HepG2 (cell line): ENCODE measurements around the gene HTRA2. TPM values are rescaled to one million over a fixed set of nuclear protein-coding genes. Genes with fewer than 3 reads are reported as not detected.
A peak's percentile ranks its signal among the peaks of the same experiment; 100 is the strongest.

Source experiments
- ATAC-seq: fragments of 200-7000 bp; cut with Tn5 transposase; 3 replicates; pipeline ENCODE4 v1.9.1; 2020; ENCODE audit warnings: mild to moderate bottlenecking, moderate library complexity
- BruUV-seq: library from RNA; stranded (reverse); fragments of 400-500 nt; replicated peaks from 2 replicates; lab custom pipeline; 2021; lab: Mats Ljungman, UMichigan
- CTCF ChIA-PET: fragments of 300-600 bp; formaldehyde crosslinking; extraction: SDS; loops from one replicate; lab custom pipeline; 2021; ENCODE audit warnings: low total read pairs, inconsistent platforms, low intra/inter-chr PET ratio; lab: Yijun Ruan, JAX
- POLR2A ChIA-PET: fragments of 350-600 bp; sonication (Branson Sonifier 250); formaldehyde crosslinking; loops from one replicate; lab custom pipeline; 2020; ENCODE audit warnings: antibody characterized with exemption, inconsistent platforms; lab: Yijun Ruan, JAX
- DNase-seq: peaks from one replicate; pipeline ENCODE4 v3.0.0-alpha.2; 2015; ENCODE audit warnings: low spot score
- FAIRE-seq: peaks from 3 replicates; lab custom pipeline; 2011; peaks lifted over from hg19 to GRCh38; lab: Jason Lieb, UNC
- H2AFZ ChIP-seq: one replicate; pipeline ENCODE4 v1.6.1; 2011; ENCODE audit warnings: low read length, inconsistent platforms
- H3K27ac ChIP-seq: fragments of 300-600 bp; 3 replicates; pipeline ENCODE4 v1.8.0; 2011; ENCODE audit warnings: mixed run types, mild to moderate bottlenecking, mixed read lengths, low read length, inconsistent platforms; ENCODE audit not compliant: insufficient read depth; ENCODE audit errors: extremely low read length
- H3K27me3 ChIP-seq, 2 experiments: fragments of 200-600 bp in 1 of 2; 2 replicates in 1 of 2; 3 replicates in 1 of 2; pipeline versions ENCODE4 v1.6.0 to v1.8.0; 2011; ENCODE audit warnings: low read length in 2 of 2, mild to moderate bottlenecking in 2 of 2, moderate library complexity in 2 of 2, inconsistent platforms in 1 of 2; ENCODE audit not compliant: insufficient read depth in 2 of 2, control insufficient read depth in 1 of 2
- H3K36me3 ChIP-seq, 2 experiments: fragments of 200-600 bp in 1 of 2; replicated peaks in 1 of 2; 2 replicates in 1 of 2; 3 replicates in 1 of 2; pipeline versions ENCODE4 v1.5.1 to v1.8.0; 2011; ENCODE audit warnings: low read length in 2 of 2, inconsistent platforms in 1 of 2; ENCODE audit not compliant: insufficient read depth in 2 of 2, control insufficient read depth in 1 of 2
- H3K4me1 ChIP-seq: 2 replicates; pipeline ENCODE4 v1.5.1; 2012; ENCODE audit warnings: low read length, inconsistent platforms; ENCODE audit not compliant: insufficient read depth
- H3K4me2 ChIP-seq: 2 replicates; pipeline ENCODE4 v1.6.0; 2011; ENCODE audit warnings: low read depth, low read length, inconsistent platforms
- H3K4me3 ChIP-seq, 3 experiments: fragments of 200-600 bp in 1 of 3; sonication (generic), shearing (Covaris generic) in 1 of 3; replicated peaks in 1 of 3; 2 replicates each; pipeline ENCODE4 v1.5.1; 2011 to 2016; ENCODE audit warnings: low read length in 3 of 3, inconsistent platforms in 2 of 3, low read depth in 2 of 3, mild to moderate bottlenecking in 2 of 3, control low read depth in 1 of 3, mixed read lengths in 1 of 3; ENCODE audit not compliant: insufficient read depth in 1 of 3
- H3K79me2 ChIP-seq: one replicate; pipeline ENCODE4 v1.6.1; 2011; ENCODE audit warnings: low read length, inconsistent platforms; ENCODE audit not compliant: insufficient read depth
- H3K9ac ChIP-seq: 2 replicates; pipeline ENCODE4 v1.6.0; 2011; ENCODE audit warnings: mild to moderate bottlenecking, low read depth, low read length, inconsistent platforms; ENCODE audit not compliant: insufficient read depth
- H3K9me3 ChIP-seq: 2 replicates; pipeline ENCODE4 v1.5.1; 2012; ENCODE audit warnings: mild to moderate bottlenecking, low read length
- H4K20me1 ChIP-seq: 2 replicates; pipeline ENCODE4 v1.6.0; 2011; ENCODE audit warnings: inconsistent platforms, mild to moderate bottlenecking, low read length, moderate library complexity; ENCODE audit not compliant: insufficient read depth
- CENPT ChIP-seq: sonication (generic); formaldehyde crosslinking; IDR thresholded peaks from 2 replicates; pipeline ENCODE4 v1.8.0; 2022; ENCODE audit warnings: low read depth, mild to moderate bottlenecking, moderate library complexity, missing genetic modification reagents
- FOSL1 ChIP-seq: sonication (generic); formaldehyde crosslinking; IDR thresholded peaks from 2 replicates; pipeline ENCODE4 v1.9.0; 2021; ENCODE audit warnings: missing genetic modification reagents, borderline replicate concordance
- FOXA3 ChIP-seq: IDR thresholded peaks from 2 replicates; pipeline ENCODE4 v1.6.1; 2016; ENCODE audit warnings: missing genetic modification reagents, missing compliant biosample characterization
- GFI1 ChIP-seq: sonication (generic); formaldehyde crosslinking; IDR thresholded peaks from 2 replicates; pipeline ENCODE4 v1.5.0; 2020; ENCODE audit warnings: missing genetic modification reagents, mild to moderate bottlenecking, borderline replicate concordance
- JUN ChIP-seq: sonication (generic); formaldehyde crosslinking; IDR thresholded peaks from 2 replicates; pipeline ENCODE4 v1.4.0; 2020; ENCODE audit warnings: mild to moderate bottlenecking, missing genetic modification reagents
- MTF2 ChIP-seq: sonication (generic); formaldehyde crosslinking; IDR thresholded peaks from 2 replicates; pipeline ENCODE4 v1.5.0; 2020; ENCODE audit warnings: missing genetic modification reagents, borderline replicate concordance
- NKX3-1 ChIP-seq: sonication (generic); formaldehyde crosslinking; IDR thresholded peaks from 2 replicates; pipeline ENCODE4 v1.5.0; 2020; ENCODE audit warnings: missing genetic modification reagents
- SP4 ChIP-seq: sonication (generic); formaldehyde crosslinking; IDR thresholded peaks from 2 replicates; pipeline ENCODE4 v1.8.1; 2023; ENCODE audit warnings: mild to moderate bottlenecking, missing genetic modification reagents
- ZFP41 ChIP-seq: sonication (generic); formaldehyde crosslinking; IDR thresholded peaks from 2 replicates; pipeline ENCODE4 v1.4.0; 2020; ENCODE audit warnings: mild to moderate bottlenecking, missing genetic modification reagents, borderline replicate concordance
- ZNF224 ChIP-seq: sonication (generic); formaldehyde crosslinking; IDR thresholded peaks from 2 replicates; pipeline ENCODE4 v1.5.0; 2020; ENCODE audit warnings: mild to moderate bottlenecking, missing genetic modification reagents
- WGBS: methylation state at CpG from one replicate; pipeline ENCODE4 v1.1.6; 2017; ENCODE audit warnings: low lambda C conversion rate; 5-methylcytosine and 5-hydroxymethylcytosine counted together
- in situ Hi-C: cut with HindIII; loops from 2 replicates; pipeline ENCODE4 v1.10.0; 2017; ENCODE audit warnings: low pct_unique_long_range_greater_than_20kb; ENCODE audit not compliant: extremely low pct_ligation_motif_present
- intact Hi-C: fragments of 100-400 bp; cut with micrococcal nuclease; formaldehyde crosslinking; loops from one replicate; pipeline ENCODE4 v1.10.0; 2022; ENCODE audit not compliant: unreplicated experiment
- polyA plus RNA-seq, 8 experiments: library from polyadenylated mRNA; depleted of rRNA in 3 of 8; stranded (reverse) in 7 of 8; unstranded in 1 of 8; fragments of >200 nt; fragmentation: Illumina TruSeq in 4 of 8; extraction: Trizol in 4 of 8; gene quantifications; 2 replicates each; pipeline versions ENCODE4 v1.2.1 to v1.2.3, GENCODE V29; 2011 to 2016; ENCODE audit warnings: low read depth in 4 of 8, missing spikeins in 1 of 8, mixed read lengths in 1 of 8; ENCODE audit not compliant: insufficient read depth in 1 of 8
- total RNA-seq, 5 experiments: library from RNA; depleted of rRNA; stranded (reverse); fragments of >200 nt; fragmentation: Illumina TruSeq; extraction: Trizol; gene quantifications; 2 replicates each; pipeline ENCODE4 v1.2.3, GENCODE V29; 2016; ENCODE audit warnings: low read depth in 1 of 5
- TF ChIP-seq, protein P1 (sequence below): sonication (generic); formaldehyde crosslinking; IDR thresholded peaks from 2 replicates; pipeline ENCODE4 v1.4.0; 2020; ENCODE audit warnings: missing genetic modification reagents, borderline replicate concordance
- TF ChIP-seq, protein P2 (sequence below): sonication (generic); formaldehyde crosslinking; IDR thresholded peaks from 2 replicates; pipeline ENCODE4 v1.8.1; 2022; ENCODE audit warnings: low read depth, mild to moderate bottlenecking, missing genetic modification reagents

HTRA2 gene
- total and polyA plus RNA-seq, 2 of the 13 experiments (the other 11 are each of a cell fraction or from before 2014, with no cell fraction given): 47.7 to 50.3 TPM

DNA sequence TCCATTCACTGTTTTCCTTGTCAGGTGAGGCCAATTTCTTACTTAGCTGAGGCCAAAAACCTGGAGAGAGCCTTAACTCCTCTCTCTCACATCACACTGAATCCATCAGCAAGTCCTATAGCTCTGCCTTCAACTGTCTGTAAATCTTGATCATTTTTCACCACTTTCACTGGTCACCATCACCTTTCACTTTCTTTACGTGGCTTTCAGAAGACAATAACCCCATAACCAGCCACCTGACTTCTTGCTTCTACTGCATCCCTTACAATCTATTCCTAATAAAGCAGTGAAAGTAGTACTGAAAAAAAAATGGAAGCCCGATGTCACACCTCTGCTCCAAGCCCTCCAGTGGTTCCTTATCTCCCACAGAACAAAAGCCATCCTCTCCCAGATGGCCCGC lies 16.3 kb downstream of the HTRA2 start (continued):
- TF ChIP-seq, protein P1, sequence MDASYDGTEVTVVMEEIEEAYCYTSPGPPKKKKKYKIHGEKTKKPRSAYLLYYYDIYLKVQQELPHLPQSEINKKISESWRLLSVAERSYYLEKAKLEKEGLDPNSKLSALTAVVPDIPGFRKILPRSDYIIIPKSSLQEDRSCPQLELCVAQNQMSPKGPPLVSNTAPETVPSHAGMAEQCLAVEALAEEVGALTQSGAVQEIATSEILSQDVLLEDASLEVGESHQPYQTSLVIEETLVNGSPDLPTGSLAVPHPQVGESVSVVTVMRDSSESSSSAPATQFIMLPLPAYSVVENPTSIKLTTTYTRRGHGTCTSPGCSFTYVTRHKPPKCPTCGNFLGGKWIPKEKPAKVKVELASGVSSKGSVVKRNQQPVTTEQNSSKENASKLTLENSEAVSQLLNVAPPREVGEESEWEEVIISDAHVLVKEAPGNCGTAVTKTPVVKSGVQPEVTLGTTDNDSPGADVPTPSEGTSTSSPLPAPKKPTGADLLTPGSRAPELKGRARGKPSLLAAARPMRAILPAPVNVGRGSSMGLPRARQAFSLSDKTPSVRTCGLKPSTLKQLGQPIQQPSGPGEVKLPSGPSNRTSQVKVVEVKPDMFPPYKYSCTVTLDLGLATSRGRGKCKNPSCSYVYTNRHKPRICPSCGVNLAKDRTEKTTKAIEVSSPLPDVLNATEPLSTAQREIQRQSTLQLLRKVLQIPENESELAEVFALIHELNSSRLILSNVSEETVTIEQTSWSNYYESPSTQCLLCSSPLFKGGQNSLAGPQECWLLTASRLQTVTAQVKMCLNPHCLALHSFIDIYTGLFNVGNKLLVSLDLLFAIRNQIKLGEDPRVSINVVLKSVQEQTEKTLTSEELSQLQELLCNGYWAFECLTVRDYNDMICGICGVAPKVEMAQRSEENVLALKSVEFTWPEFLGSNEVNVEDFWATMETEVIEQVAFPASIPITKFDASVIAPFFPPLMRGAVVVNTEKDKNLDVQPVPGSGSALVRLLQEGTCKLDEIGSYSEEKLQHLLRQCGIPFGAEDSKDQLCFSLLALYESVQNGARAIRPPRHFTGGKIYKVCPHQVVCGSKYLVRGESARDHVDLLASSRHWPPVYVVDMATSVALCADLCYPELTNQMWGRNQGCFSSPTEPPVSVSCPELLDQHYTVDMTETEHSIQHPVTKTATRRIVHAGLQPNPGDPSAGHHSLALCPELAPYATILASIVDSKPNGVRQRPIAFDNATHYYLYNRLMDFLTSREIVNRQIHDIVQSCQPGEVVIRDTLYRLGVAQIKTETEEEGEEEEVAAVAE: no peak
- TF ChIP-seq CENPT (CRISPR knock-in tag) (no peak), ZFP41 (no peak)
- TF ChIP-seq, all 625 proteins: peak for 0

DNA sequence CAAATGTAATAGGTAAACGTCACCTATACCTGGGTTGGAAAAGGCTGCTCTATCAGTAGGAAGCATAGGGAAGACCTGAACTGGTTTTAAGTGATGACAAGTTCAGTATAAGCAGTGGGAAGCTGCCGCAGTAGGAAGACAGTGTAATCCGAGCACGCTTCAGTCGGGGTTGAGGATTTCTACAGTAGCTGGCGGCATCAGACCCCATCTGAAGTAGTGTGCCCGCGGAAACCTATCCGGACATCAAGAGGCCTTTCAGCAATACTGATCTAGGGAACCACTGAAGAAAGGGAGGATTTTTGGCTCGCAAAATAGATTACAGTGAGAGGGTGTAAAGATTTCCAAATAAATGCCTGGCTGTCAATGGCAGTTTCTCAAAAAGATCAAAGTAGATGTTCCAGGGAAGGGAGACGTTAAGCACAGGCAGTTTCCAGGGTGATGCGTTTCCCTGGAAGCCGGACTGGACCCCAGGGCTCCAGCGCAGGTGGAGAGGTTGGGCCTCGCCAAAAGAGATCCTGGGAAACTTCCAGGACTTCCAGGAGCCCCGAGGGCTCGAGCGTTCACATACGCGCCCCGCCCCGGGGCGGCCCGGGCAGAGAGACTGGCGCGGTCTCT lies 18.7 kb downstream of the HTRA2 start:
- no peaks in the 10 kb centered on the region for H3K9me3 ChIP-seq
- H3K27me3 ChIP-seq: peaks cover 0 to 27% of the 10 kb centered on the region in 2 experiments; a peak in 2 of 5 replicates
- BruUV-seq: no TSS peak
- peak overlapping the region; percentile 51 for H3K9ac ChIP-seq
- peak overlapping the region; percentile 33 to 73 (median 56) for H3K4me3 ChIP-seq
- no peak for ATAC-seq
- no peaks in the 10 kb centered on the region for H3K36me3 ChIP-seq
- POLR2A ChIA-PET: no interaction called here
- CTCF ChIA-PET: no interaction called here
- peaks cover 48% of the 10 kb centered on the region for H3K4me1 ChIP-seq
- WGBS: 20% methylated on average over 14 of the region's 26 CpGs
- no peak overlapping the region for H2AFZ ChIP-seq
- peak overlapping the region; percentile 74 for H3K4me2 ChIP-seq
- in situ Hi-C loops: no loop called here
- no peaks in the 10 kb centered on the region for H4K20me1 ChIP-seq
- intact Hi-C loops: no loop called here
- H3K79me2 ChIP-seq: no peaks in the 10 kb centered on the region
- no peak for FAIRE-seq
- no peak for DNase-seq
- no peak overlapping the region for H3K27ac ChIP-seq
- TF ChIP-seq FOSL1 (no peak), SP4 (CRISPR knock-in tag) (0 out of 2 replicates have a peak, but pooled peaks have one; percentile 61), JUN (CRISPR knock-in tag) (no peak), MTF2 (CRISPR knock-in tag) (0 out of 2 replicates have a peak, but pooled peaks have one; percentile 86), ZNF224 (CRISPR knock-in tag) (no peak), GFI1 (CRISPR knock-in tag) (no peak), NKX3-1 (no peak), FOXA3 (CRISPR knock-in tag) (no peak)
- TF ChIP-seq, protein P2, sequence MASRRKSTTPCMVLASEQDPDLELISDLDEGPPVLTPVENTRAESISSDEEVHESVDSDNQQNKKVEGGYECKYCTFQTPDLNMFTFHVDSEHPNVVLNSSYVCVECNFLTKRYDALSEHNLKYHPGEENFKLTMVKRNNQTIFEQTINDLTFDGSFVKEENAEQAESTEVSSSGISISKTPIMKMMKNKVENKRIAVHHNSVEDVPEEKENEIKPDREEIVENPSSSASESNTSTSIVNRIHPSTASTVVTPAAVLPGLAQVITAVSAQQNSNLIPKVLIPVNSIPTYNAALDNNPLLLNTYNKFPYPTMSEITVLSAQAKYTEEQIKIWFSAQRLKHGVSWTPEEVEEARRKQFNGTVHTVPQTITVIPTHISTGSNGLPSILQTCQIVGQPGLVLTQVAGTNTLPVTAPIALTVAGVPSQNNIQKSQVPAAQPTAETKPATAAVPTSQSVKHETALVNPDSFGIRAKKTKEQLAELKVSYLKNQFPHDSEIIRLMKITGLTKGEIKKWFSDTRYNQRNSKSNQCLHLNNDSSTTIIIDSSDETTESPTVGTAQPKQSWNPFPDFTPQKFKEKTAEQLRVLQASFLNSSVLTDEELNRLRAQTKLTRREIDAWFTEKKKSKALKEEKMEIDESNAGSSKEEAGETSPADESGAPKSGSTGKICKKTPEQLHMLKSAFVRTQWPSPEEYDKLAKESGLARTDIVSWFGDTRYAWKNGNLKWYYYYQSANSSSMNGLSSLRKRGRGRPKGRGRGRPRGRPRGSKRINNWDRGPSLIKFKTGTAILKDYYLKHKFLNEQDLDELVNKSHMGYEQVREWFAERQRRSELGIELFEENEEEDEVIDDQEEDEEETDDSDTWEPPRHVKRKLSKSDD: no peak
